Prostate gland (tissue), 2 donors: ENCODE data around the gene ARHGEF28.

Experiments used
- POLR2A ChIP-seq: fragments of 450-650 bp; IDR thresholded peaks from one replicate; pipeline ENCODE4 v1.6.1; 2016; ENCODE audit warnings: antibody characterized with exemption, mild to moderate bottlenecking
- POLR2AphosphoS5 ChIP-seq: sonication (generic); formaldehyde crosslinking; IDR thresholded peaks from one replicate; pipeline ENCODE4 v1.6.1; 2017; ENCODE audit warnings: antibody characterized with exemption
- TF ChIP-seq, protein P1 (sequence below), 4 experiments: fragments of 200-600 bp in 2 of 4; fragments of 450-650 bp in 2 of 4; sonication (generic) in 2 of 4; IDR thresholded peaks; 1 replicate in 3 of 4; 2 replicates in 1 of 4; pipeline ENCODE4 v1.5.1; 2016 to 2019; ENCODE audit warnings: antibody characterized with exemption in 4 of 4, mild to moderate bottlenecking in 2 of 4, moderate library complexity in 2 of 4

DNA sequence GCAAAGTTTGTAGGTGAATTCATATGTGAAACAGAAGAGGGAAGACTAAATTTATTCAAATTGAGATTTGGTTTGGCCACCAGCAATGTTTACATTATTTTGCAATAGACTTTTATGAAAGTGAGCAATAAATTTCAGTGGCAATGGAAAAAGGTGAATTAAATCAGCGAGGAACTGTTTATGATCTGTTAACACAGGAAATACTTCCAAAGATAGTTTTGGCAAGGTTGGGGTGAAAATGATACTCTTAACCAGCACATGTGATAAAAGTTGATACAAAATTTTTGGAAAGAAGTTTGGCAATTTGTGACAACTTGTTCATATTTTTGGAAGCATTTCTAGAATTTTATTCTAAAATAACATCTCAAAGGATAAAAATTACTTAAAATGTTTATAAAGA lies 119.8 kb downstream of the ARHGEF28 start:
- TF ChIP-seq, protein P1, sequence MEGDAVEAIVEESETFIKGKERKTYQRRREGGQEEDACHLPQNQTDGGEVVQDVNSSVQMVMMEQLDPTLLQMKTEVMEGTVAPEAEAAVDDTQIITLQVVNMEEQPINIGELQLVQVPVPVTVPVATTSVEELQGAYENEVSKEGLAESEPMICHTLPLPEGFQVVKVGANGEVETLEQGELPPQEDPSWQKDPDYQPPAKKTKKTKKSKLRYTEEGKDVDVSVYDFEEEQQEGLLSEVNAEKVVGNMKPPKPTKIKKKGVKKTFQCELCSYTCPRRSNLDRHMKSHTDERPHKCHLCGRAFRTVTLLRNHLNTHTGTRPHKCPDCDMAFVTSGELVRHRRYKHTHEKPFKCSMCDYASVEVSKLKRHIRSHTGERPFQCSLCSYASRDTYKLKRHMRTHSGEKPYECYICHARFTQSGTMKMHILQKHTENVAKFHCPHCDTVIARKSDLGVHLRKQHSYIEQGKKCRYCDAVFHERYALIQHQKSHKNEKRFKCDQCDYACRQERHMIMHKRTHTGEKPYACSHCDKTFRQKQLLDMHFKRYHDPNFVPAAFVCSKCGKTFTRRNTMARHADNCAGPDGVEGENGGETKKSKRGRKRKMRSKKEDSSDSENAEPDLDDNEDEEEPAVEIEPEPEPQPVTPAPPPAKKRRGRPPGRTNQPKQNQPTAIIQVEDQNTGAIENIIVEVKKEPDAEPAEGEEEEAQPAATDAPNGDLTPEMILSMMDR (IDR thresholded peaks at IDR 0.05) = no peak
- TF ChIP-seq POLR2AphosphoS5 (peak; percentile 37), POLR2A (no peak)
